Keratinocyte (primary cell): Measurements from ENCODE around the gene DCUN1D4.

ENCODE experiments used
- CTCF ChIP-seq, 3 experiments: IDR thresholded peaks in 1 of 3; conservative IDR thresholded peaks in 1 of 3; optimal IDR thresholded peaks in 1 of 3; 2 replicates in 2 of 3; 3 replicates in 1 of 3; pipeline versions ENCODE3 to v1.5.1; 2011; ENCODE audit warnings: low read length in 3 of 3, mild to moderate bottlenecking in 3 of 3, moderate library complexity in 2 of 3, control low read depth in 1 of 3, inconsistent platforms in 1 of 3; ENCODE audit not compliant: insufficient read depth in 2 of 3; ENCODE audit errors: extremely low read depth in 1 of 3
- EZH2 ChIP-seq: IDR thresholded peaks from one replicate; pipeline ENCODE4 v1.6.1; 2012; ENCODE audit warnings: inconsistent platforms, mild to moderate bottlenecking, low read length, moderate library complexity

GRCh38 chr4:51849430-51849829, 6.5 kb downstream of the DCUN1D4 start:
- TF ChIP-seq CTCF (optimal IDR thresholded peaks at IDR 0.05 in 1 of 3, IDR thresholded peaks at IDR 0.05 in 1 of 3, conservative IDR thresholded peaks at IDR 0.05 in 1 of 3; ENCODE audit: extremely low read depth in 1 of 3, insufficient read depth in 2 of 3, low read length in 3 of 3), result no peak
- no peak for TF ChIP-seq EZH2
